WTC11 (cell line): Measurements from ENCODE around the gene AMBN.

Experiments used
- AFF4 ChIP-seq: sonication (generic); formaldehyde crosslinking; IDR thresholded peaks from 2 replicates; pipeline ENCODE4 v1.8.1; 2023; ENCODE audit warnings: mild to moderate bottlenecking, missing genetic modification reagents, borderline replicate concordance
- CDX4 ChIP-seq: fragments of 250-450 bp; sonication (Bioruptor Pico); IDR thresholded peaks from 2 replicates; pipeline ENCODE4 v1.9.0; 2021; ENCODE audit warnings: moderate library complexity, mild to moderate bottlenecking, inconsistent platforms, borderline replicate concordance
- CREB1 ChIP-seq: sonication (generic); formaldehyde crosslinking; IDR thresholded peaks from 2 replicates; pipeline ENCODE4 v1.8.0; 2023; ENCODE audit warnings: mild to moderate bottlenecking, missing genetic modification reagents
- CTCF ChIP-seq: fragments of 200-600 bp; IDR thresholded peaks from 2 replicates; pipeline ENCODE4 v1.8.0; 2022; ENCODE audit warnings: antibody characterized with exemption
- E2F5 ChIP-seq: sonication (generic); formaldehyde crosslinking; IDR thresholded peaks from 2 replicates; pipeline ENCODE4 v1.8.1; 2022; ENCODE audit warnings: mild to moderate bottlenecking, moderate library complexity, missing genetic modification reagents
- ERG ChIP-seq: fragments of 250-450 bp; sonication (Bioruptor Pico); IDR thresholded peaks from 2 replicates; pipeline ENCODE4 v1.8.0; 2021; ENCODE audit warnings: mild to moderate bottlenecking
- ETV6 ChIP-seq: sonication (generic); formaldehyde crosslinking; IDR thresholded peaks from 2 replicates; pipeline ENCODE4 v1.8.1; 2022; ENCODE audit warnings: mild to moderate bottlenecking, missing genetic modification reagents
- MAX ChIP-seq: sonication (generic); formaldehyde crosslinking; IDR thresholded peaks from 2 replicates; pipeline ENCODE4 v1.8.0; 2022; ENCODE audit warnings: mild to moderate bottlenecking, missing genetic modification reagents
- SMAD3 ChIP-seq: sonication (generic); formaldehyde crosslinking; IDR thresholded peaks from 2 replicates; pipeline ENCODE4 v1.8.0; 2022; ENCODE audit warnings: missing genetic modification reagents, mild to moderate bottlenecking, borderline replicate concordance
- SP1 ChIP-seq: sonication (generic); formaldehyde crosslinking; conservative IDR thresholded peaks from 2 replicates; pipeline ENCODE4 v1.8.1; 2022; ENCODE audit warnings: missing genetic modification reagents
- STAT6 ChIP-seq: sonication (generic); formaldehyde crosslinking; conservative IDR thresholded peaks from 2 replicates; pipeline ENCODE4 v1.8.1; 2023; ENCODE audit warnings: mild to moderate bottlenecking, low read depth, missing genetic modification reagents, moderate library complexity
- ZBTB21 ChIP-seq: sonication (generic); formaldehyde crosslinking; IDR thresholded peaks from 2 replicates; pipeline ENCODE4 v1.8.1; 2023; ENCODE audit warnings: mild to moderate bottlenecking, missing genetic modification reagents, borderline replicate concordance

GRCh38 chr4:70570796-70571195 is 21.3 kb upstream of the AMBN start:
- TF ChIP-seq SP1 (CRISPR knock-in tag) (no peak), MAX (CRISPR knock-in tag) (no peak), STAT6 (CRISPR knock-in tag) (no peak), CTCF (no peak), ZBTB21 (no peak), E2F5 (CRISPR knock-in tag) (no peak), CREB1 (CRISPR knock-in tag) (no peak), SMAD3 (CRISPR knock-in tag) (no peak), CDX4 (CRISPR knock-in tag) (no peak), ETV6 (no peak), ERG (CRISPR knock-in tag) (no peak), AFF4 (no peak)
